MM.1S (cell line): ENCODE measurements around the gene CCDC73.
"Not testable (repeated sequence)": the region's sequence is repeated elsewhere in the genome, so short reads cannot be mapped to it uniquely, and the experiment has no call there.

Experiments used
- DNase-seq: peaks from one replicate; pipeline ENCODE4 v3.0.0-alpha.2; 2015
- H2AFZ ChIP-seq: fragments of 300-600 bp; sonication (generic); 2 replicates; pipeline ENCODE4 v1.6.0; 2016; ENCODE audit warnings: antibody characterized with exemption, low read length
- H3F3A ChIP-seq: fragments of 300-600 bp; sonication (generic); 2 replicates; pipeline ENCODE4 v1.6.1; 2016; ENCODE audit warnings: mild to moderate bottlenecking, antibody characterized with exemption, low read length, moderate library complexity, mixed read lengths; ENCODE audit not compliant: insufficient read depth
- H3K27ac ChIP-seq: fragments of 300-600 bp; sonication (generic); 2 replicates; pipeline ENCODE4 v1.5.1; 2016; ENCODE audit warnings: mild to moderate bottlenecking, low read length
- H3K27me3 ChIP-seq: fragments of 300-600 bp; sonication (generic); replicated peaks from 2 replicates; pipeline ENCODE4 v1.6.0; 2016; ENCODE audit warnings: low read length; ENCODE audit not compliant: insufficient read depth
- H3K36me3 ChIP-seq: fragments of 300-600 bp; sonication (generic); replicated peaks from 2 replicates; pipeline ENCODE4 v1.6.1; 2016; ENCODE audit warnings: mild to moderate bottlenecking, low read length, mixed read lengths; ENCODE audit not compliant: insufficient read depth
- H3K4me1 ChIP-seq: fragments of 300-600 bp; sonication (generic); 2 replicates; pipeline ENCODE4 v1.6.1; 2016; ENCODE audit warnings: low read length, mixed read lengths
- H3K4me2 ChIP-seq: fragments of 300-600 bp; sonication (generic); 2 replicates; pipeline ENCODE4 v1.6.0; 2016; ENCODE audit warnings: low read depth, low read length
- H3K4me3 ChIP-seq: fragments of 300-600 bp; sonication (generic); 2 replicates; pipeline ENCODE4 v1.5.1; 2016; ENCODE audit warnings: low read length, mixed read lengths
- H3K79me2 ChIP-seq: fragments of 300-600 bp; sonication (generic); 2 replicates; pipeline ENCODE4 v1.6.1; 2016; ENCODE audit warnings: mixed run types, low read length, mixed read lengths
- H3K9ac ChIP-seq: fragments of 300-600 bp; sonication (generic); 2 replicates; pipeline ENCODE4 v1.6.1; 2016; ENCODE audit warnings: low read length, mixed read lengths
- H3K9me2 ChIP-seq: fragments of 300-600 bp; sonication (generic); replicated peaks from 2 replicates; pipeline ENCODE4 v1.6.1; 2016; ENCODE audit warnings: mild to moderate bottlenecking, low read length, mixed read lengths; ENCODE audit not compliant: insufficient read depth
- H3K9me3 ChIP-seq: fragments of 300-600 bp; sonication (generic); replicated peaks from 2 replicates; pipeline ENCODE4 v1.6.1; 2016; ENCODE audit warnings: mild to moderate bottlenecking, low read length, mixed read lengths; ENCODE audit not compliant: insufficient read depth
- H4K20me1 ChIP-seq: fragments of 300-600 bp; sonication (generic); 2 replicates; pipeline ENCODE4 v1.6.1; 2016; ENCODE audit warnings: mild to moderate bottlenecking, low read length, moderate library complexity, mixed read lengths; ENCODE audit not compliant: insufficient read depth
- CTCF ChIP-seq: fragments of 300-600 bp; sonication (generic); IDR thresholded peaks from 2 replicates; pipeline ENCODE4 v1.5.1; 2016; ENCODE audit warnings: antibody characterized with exemption, low read length, mixed read lengths
- EZH2 ChIP-seq: fragments of 300-600 bp; sonication (generic); optimal IDR thresholded peaks from 2 replicates; pipeline ENCODE3; 2017; ENCODE audit warnings: low read depth, mild to moderate bottlenecking, antibody characterized with exemption, low read length, mixed read lengths
- EZH2phosphoT487 ChIP-seq: fragments of 300-600 bp; sonication (generic); IDR thresholded peaks from 2 replicates; pipeline ENCODE4 v1.6.1; 2018; ENCODE audit warnings: antibody characterized with exemption, low read length

CCDC73 gene

DNA sequence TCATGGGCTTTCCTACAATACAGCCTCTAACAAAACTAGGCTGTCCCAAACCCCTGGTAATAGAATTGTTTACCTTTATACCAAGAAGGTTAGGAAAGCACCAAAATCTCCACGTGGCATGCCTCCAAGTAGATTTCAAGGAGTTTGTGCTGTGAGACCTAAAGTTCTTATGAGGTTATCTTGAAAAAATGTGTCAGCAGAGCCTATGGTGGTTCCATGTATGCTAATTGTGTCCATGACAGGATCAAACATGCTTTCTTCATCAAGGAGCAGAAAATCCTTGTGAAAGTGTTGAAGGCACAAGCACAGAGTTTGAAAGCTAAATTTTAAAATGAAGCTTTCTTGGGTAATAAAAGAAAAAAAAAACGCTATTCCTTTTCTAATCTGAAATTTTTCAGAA lies 36.2 kb downstream of the CCDC73 start:
- Histone ChIP-seq H3K9me3 (no peaks in the 10 kb centered on the region), H3K27ac (no peak overlapping the region), H3K79me2 (no peaks in the 10 kb centered on the region), H3K27me3 (no peaks in the 10 kb centered on the region), H3K9ac (no peak overlapping the region), H3K4me2 (no peak overlapping the region), H2AFZ (no peak overlapping the region), H4K20me1 (no peaks in the 10 kb centered on the region), H3K9me2 (no peaks in the 10 kb centered on the region), H3F3A (no peaks in the 10 kb centered on the region), H3K36me3 (no peaks in the 10 kb centered on the region), H3K4me1 (no peaks in the 10 kb centered on the region), H3K4me3 (no peak overlapping the region)
- TF ChIP-seq EZH2phosphoT487 (no peak), EZH2 (no peak), CTCF (no peak)
- no peak for DNase-seq

DNA sequence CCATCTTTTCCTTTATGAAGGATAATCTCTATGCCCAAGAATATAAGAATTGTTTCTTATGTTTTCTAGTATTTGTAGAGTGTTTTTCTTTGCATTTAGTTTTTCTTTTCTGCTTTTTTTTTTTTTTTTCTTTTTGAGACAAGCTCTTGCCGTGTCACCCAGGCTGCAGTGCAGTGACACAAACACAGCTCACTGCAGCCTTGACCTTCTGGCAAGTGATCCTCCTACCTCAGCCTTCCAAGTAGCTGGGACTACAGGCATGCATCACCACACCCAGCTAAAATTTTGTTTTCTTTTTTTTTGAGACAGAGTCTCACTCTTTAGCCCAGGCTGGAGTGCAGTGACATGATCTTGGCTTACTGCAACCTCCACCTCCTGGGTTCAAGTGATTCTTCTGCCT lies 41.3 kb downstream of the CCDC73 start:
- not testable (repeated sequence) for H3K27me3 ChIP-seq, H4K20me1 ChIP-seq, DNase-seq, H3K36me3 ChIP-seq, H3K4me2 ChIP-seq, H3K9me3 ChIP-seq, H3K27ac ChIP-seq, H3K9ac ChIP-seq, H3K4me1 ChIP-seq, H2AFZ ChIP-seq, H3K4me3 ChIP-seq, H3K9me2 ChIP-seq, H3F3A ChIP-seq, H3K79me2 ChIP-seq

DNA sequence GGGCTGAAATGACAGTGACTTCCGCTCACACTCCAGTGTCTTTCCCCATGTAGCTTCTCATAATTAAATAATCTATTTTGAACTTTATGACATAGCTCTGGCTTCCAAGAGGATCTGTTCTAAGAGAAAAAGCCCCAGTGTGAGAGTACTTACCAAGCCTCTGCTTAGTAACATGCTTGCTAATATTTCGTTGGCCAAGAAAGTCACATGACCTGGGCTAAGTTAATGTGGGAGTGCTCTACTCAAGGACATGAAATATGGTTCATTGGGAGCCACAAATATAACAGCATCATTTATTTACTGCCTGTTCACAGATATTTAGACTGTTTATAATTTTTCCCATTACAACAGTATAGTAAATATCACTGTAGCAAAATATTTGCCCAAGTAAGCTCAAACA lies 42.5 kb downstream of the CCDC73 start:
- no peak for DNase-seq
- Histone ChIP-seq H3K36me3 (no peaks in the 10 kb centered on the region), H2AFZ (no peak overlapping the region), H3K9me3 (no peaks in the 10 kb centered on the region), H3K4me1 (no peaks in the 10 kb centered on the region), H3K27me3 (no peaks in the 10 kb centered on the region), H3K9ac (no peak overlapping the region), H3K4me2 (no peak overlapping the region), H4K20me1 (no peaks in the 10 kb centered on the region), H3K79me2 (no peaks in the 10 kb centered on the region), H3K27ac (no peak overlapping the region), H3K4me3 (no peak overlapping the region), H3F3A (no peaks in the 10 kb centered on the region), H3K9me2 (no peaks in the 10 kb centered on the region)
- TF ChIP-seq CTCF, result no peak
- TF ChIP-seq EZH2, result no peak
- TF ChIP-seq EZH2phosphoT487, result no peak

DNA sequence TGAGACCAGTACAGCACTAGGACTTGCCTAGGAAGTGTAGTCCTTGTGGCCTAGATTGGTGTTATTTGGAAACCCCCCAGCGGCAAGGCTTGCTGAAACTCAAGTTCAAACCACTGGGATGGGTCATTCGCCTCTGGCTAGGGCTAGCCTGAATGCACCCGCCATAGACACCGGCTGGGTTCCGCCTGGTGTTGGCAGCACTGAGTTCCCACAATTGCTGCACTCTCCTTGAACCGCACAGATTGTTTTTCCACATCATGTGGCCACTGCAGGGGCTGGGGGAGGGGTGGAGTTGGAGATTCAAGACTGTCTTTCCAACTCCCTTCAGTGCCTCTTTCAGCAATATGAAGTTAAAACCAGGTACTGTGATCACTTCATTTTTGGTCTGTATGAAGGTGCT lies 43.1 kb downstream of the CCDC73 start:
- Histone ChIP-seq H2AFZ (no peak overlapping the region), H3K79me2 (no peaks in the 10 kb centered on the region), H3K27me3 (no peaks in the 10 kb centered on the region), H4K20me1 (no peaks in the 10 kb centered on the region), H3K9me2 (no peaks in the 10 kb centered on the region), H3K27ac (no peak overlapping the region), H3K36me3 (no peaks in the 10 kb centered on the region), H3K4me3 (no peak overlapping the region), H3K9ac (no peak overlapping the region), H3F3A (no peaks in the 10 kb centered on the region), H3K4me2 (no peak overlapping the region), H3K4me1 (no peaks in the 10 kb centered on the region), H3K9me3 (no peaks in the 10 kb centered on the region)
- TF ChIP-seq CTCF (no peak), EZH2phosphoT487 (no peak), EZH2 (no peak)
- no peak for DNase-seq
